H9 (cell line): ENCODE measurements around the gene MECP2. TPM values are rescaled to one million over a fixed set of nuclear protein-coding genes. Genes with fewer than 3 reads are reported as not detected.

Experiments used
- DNase-seq: peaks from one replicate; pipeline ENCODE4 v3.0.0-alpha.2; 2017
- H2AFZ ChIP-seq: one replicate; pipeline ENCODE4 v1.6.1; 2013; ENCODE audit warnings: mild to moderate bottlenecking, low read length, control low read depth, moderate library complexity
- H2AK5ac ChIP-seq: 2 replicates; pipeline ENCODE4 v1.6.1; 2013; ENCODE audit warnings: low read length, control low read depth, mixed read lengths; ENCODE audit not compliant: insufficient read length
- H2BK120ac ChIP-seq: one replicate; pipeline ENCODE4 v1.6.1; 2013; ENCODE audit warnings: low read depth, mild to moderate bottlenecking, low read length, control low read depth, inconsistent platforms; ENCODE audit not compliant: poor library complexity, severe bottlenecking
- H2BK12ac ChIP-seq: 2 replicates; pipeline ENCODE4 v1.6.1; 2013; ENCODE audit warnings: low read length, control low read depth, mixed read lengths, low read depth; ENCODE audit not compliant: insufficient read length
- H2BK15ac ChIP-seq: 2 replicates; pipeline ENCODE4 v1.6.1; 2013; ENCODE audit warnings: low read depth, low read length, control low read depth
- H2BK20ac ChIP-seq: one replicate; pipeline ENCODE4 v1.6.1; 2013; ENCODE audit warnings: low read depth, mild to moderate bottlenecking, low read length, control low read depth, inconsistent platforms; ENCODE audit not compliant: poor library complexity, severe bottlenecking
- H2BK5ac ChIP-seq: 2 replicates; pipeline ENCODE4 v1.6.1; 2013; ENCODE audit warnings: low read length, control low read depth, mixed read lengths; ENCODE audit not compliant: insufficient read length
- H3K14ac ChIP-seq: 2 replicates; pipeline ENCODE4 v1.6.1; 2013; ENCODE audit warnings: low read length, control low read depth; ENCODE audit not compliant: insufficient read depth
- H3K18ac ChIP-seq: 2 replicates; pipeline ENCODE4 v1.6.1; 2013; ENCODE audit warnings: low read depth, mild to moderate bottlenecking, mixed read lengths, low read length, control low read depth; ENCODE audit not compliant: insufficient read length
- H3K23ac ChIP-seq: 2 replicates; pipeline ENCODE4 v1.6.1; 2013; ENCODE audit warnings: low read length, control low read depth, mixed read lengths, low read depth; ENCODE audit not compliant: insufficient read length
- H3K23me2 ChIP-seq: 2 replicates; pipeline ENCODE4 v1.6.1; 2013; ENCODE audit warnings: low read depth, mild to moderate bottlenecking, mixed read lengths, low read length, control low read depth; ENCODE audit not compliant: insufficient read length, poor library complexity, severe bottlenecking
- H3K27ac ChIP-seq: 2 replicates; pipeline ENCODE4 v1.5.1; 2013; ENCODE audit warnings: low read length, control low read depth, mixed read lengths, low read depth; ENCODE audit not compliant: insufficient read length
- H3K27me3 ChIP-seq: 2 replicates; pipeline ENCODE4 v1.6.1; 2013; ENCODE audit warnings: low read length, control low read depth, inconsistent platforms; ENCODE audit not compliant: insufficient read depth
- H3K4ac ChIP-seq: 2 replicates; pipeline ENCODE4 v1.6.1; 2013; ENCODE audit warnings: low read depth, mild to moderate bottlenecking, control low read depth, inconsistent platforms, low read length, moderate library complexity
- H3K4me1 ChIP-seq: 2 replicates; pipeline ENCODE4 v1.6.1; 2013; ENCODE audit warnings: low read length, control low read depth, inconsistent platforms; ENCODE audit not compliant: insufficient read depth
- H3K4me2 ChIP-seq: 2 replicates; pipeline ENCODE4 v1.6.1; 2013; ENCODE audit warnings: low read length, control low read depth, mixed read lengths; ENCODE audit not compliant: insufficient read length, insufficient read depth
- H3K56ac ChIP-seq: 2 replicates; pipeline ENCODE4 v1.6.1; 2013; ENCODE audit warnings: low read depth, mild to moderate bottlenecking, mixed read lengths, low read length, control low read depth; ENCODE audit not compliant: insufficient read length
- H3K79me1 ChIP-seq: 2 replicates; pipeline ENCODE4 v1.6.1; 2013; ENCODE audit warnings: low read depth, mild to moderate bottlenecking, moderate library complexity, low read length, control low read depth, inconsistent platforms; ENCODE audit not compliant: insufficient read depth, poor library complexity, severe bottlenecking
- H3K79me2 ChIP-seq: 2 replicates; pipeline ENCODE4 v1.6.1; 2013; ENCODE audit warnings: low read length, control low read depth, inconsistent platforms; ENCODE audit not compliant: insufficient read depth
- H3K9ac ChIP-seq: 2 replicates; pipeline ENCODE4 v1.6.1; 2013; ENCODE audit warnings: low read length, control low read depth, mixed read lengths; ENCODE audit not compliant: insufficient read length; ENCODE audit errors: extremely low read depth
- H3K9me3 ChIP-seq: one replicate; pipeline ENCODE4 v1.6.1; 2013; ENCODE audit warnings: low read depth, low read length, inconsistent platforms; ENCODE audit not compliant: control insufficient read depth
- H3T11ph ChIP-seq: one replicate; pipeline ENCODE4 v1.6.1; 2013; ENCODE audit warnings: mild to moderate bottlenecking, low read length, control low read depth, inconsistent platforms
- H4K20me1 ChIP-seq: one replicate; pipeline ENCODE4 v1.6.1; 2013; ENCODE audit not compliant: control insufficient read depth, insufficient read length, insufficient read depth
- H4K5ac ChIP-seq: 2 replicates; pipeline ENCODE4 v1.6.1; 2013; ENCODE audit warnings: low read depth, mild to moderate bottlenecking, mixed read lengths, low read length, control low read depth; ENCODE audit not compliant: insufficient read length
- H4K8ac ChIP-seq: replicated peaks from 2 replicates; pipeline ENCODE4 v1.6.1; 2013; ENCODE audit warnings: low read length, control low read depth, mixed read lengths, low read depth; ENCODE audit not compliant: insufficient read length
- H4K91ac ChIP-seq: 2 replicates; pipeline ENCODE4 v1.6.1; 2013; ENCODE audit warnings: low read depth, mild to moderate bottlenecking, moderate library complexity, mixed read lengths, low read length, control low read depth; ENCODE audit not compliant: insufficient read length
- H3K27ac Mint-ChIP-seq, 3 experiments: 2 replicates in 2 of 3; 3 replicates in 1 of 3; pipeline ENCODE4 v1.8.0; 2020 to 2021; ENCODE audit warnings: mixed read lengths in 3 of 3, mild to moderate bottlenecking in 1 of 3, moderate library complexity in 1 of 3
- H3K27me3 Mint-ChIP-seq: 2 replicates; pipeline ENCODE4 v1.8.0; 2021; ENCODE audit warnings: low read depth, mild to moderate bottlenecking, moderate library complexity, mixed read lengths
- H3K36me3 Mint-ChIP-seq, 3 experiments: 2 replicates in 2 of 3; 3 replicates in 1 of 3; pipeline ENCODE4 v1.8.0; 2020 to 2021; ENCODE audit warnings: low read depth in 3 of 3, mixed read lengths in 3 of 3; ENCODE audit not compliant: insufficient read depth in 1 of 3
- H3K4me1 Mint-ChIP-seq, 2 experiments: 2 replicates each; pipeline ENCODE4 v1.8.0; 2020; ENCODE audit warnings: mixed read lengths in 2 of 2
- H3K4me3 Mint-ChIP-seq, 2 experiments: 2 replicates in 1 of 2; 3 replicates in 1 of 2; pipeline ENCODE4 v1.8.0; 2020 to 2021; ENCODE audit warnings: mild to moderate bottlenecking in 2 of 2, mixed read lengths in 2 of 2, moderate library complexity in 1 of 2
- H3K9me3 Mint-ChIP-seq, 2 experiments: 2 replicates in 1 of 2; 3 replicates in 1 of 2; pipeline ENCODE4 v1.8.0; 2020; ENCODE audit warnings: mild to moderate bottlenecking in 2 of 2, mixed read lengths in 2 of 2, moderate library complexity in 1 of 2
- CTCF ChIP-seq: fragments of 200-600 bp; sonication (generic); conservative IDR thresholded peaks from 3 replicates; pipeline ENCODE4 v1.8.0; 2021; ENCODE audit warnings: antibody characterized with exemption, mild to moderate bottlenecking
- WGBS: extraction: QIAGEN DNeasy Blood & Tissue Kit; methylation state at CpG from one replicate; pipeline ENCODE4 v1.1.7; 2013; ENCODE audit warnings: missing lambda C conversion rate, low lambda C conversion rate, mixed read lengths; ENCODE audit not compliant: insufficient read length; ENCODE audit errors: extremely low coverage; 5-methylcytosine and 5-hydroxymethylcytosine counted together
- total RNA-seq: library from RNA; stranded (reverse); gene quantifications from 2 replicates; pipeline ENCODE4 v1.2.1, GENCODE V29; 2021

The MECP2 gene
- total RNA-seq, 1 experiment from 2014 or later: 32.2 TPM

DNA sequence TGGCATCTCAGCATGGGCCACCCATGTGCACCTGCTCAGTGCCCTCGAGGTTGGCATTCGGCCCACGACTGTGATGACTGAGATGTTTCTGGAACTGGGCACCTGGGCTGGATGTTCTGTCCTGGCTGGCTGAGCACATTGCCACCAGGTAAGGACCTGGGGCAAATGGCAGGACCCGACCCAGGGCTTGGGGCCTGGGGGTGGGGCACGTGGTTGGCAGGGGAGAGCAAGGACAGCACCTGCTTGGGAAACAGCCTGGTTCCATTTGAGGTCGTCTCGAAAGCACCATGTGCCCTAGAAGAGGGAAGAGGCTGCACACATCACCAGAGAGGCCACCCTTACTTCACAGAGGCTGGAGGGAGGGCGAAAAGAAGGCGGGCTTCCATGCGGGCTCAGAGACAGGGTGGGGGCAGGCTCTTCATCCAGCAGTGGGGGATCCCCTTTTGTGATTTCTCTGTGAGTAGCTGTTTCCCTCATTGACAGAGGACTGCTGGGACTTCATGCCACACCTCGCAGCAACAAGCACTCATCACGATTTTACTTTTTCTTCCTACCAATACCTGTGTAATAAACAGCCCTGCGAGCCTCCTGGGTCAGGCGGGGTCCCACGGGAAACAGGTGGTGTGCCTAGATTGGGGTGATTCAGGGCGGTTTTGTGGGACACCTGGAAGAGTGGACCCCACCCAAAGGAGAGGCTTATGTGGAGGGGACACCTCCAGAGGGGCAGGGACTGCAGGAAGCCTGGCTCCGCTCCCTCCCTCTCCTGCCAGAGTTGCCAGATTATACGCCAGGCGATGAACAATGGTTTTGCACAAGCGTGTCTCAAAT lies 113.0 kb downstream of the MECP2 start:
- no peak overlapping the region for H2AK5ac ChIP-seq
- H3K79me1 ChIP-seq: no peaks in the 10 kb centered on the region
- H2BK120ac ChIP-seq: no peak overlapping the region
- H3K27me3 ChIP-seq: no peaks in the 10 kb centered on the region
- no peak for TF ChIP-seq CTCF
- Mint-ChIP-seq H3K27ac (no peak overlapping the region; a peak in 1 of 7 replicates), H3K27me3 (peaks cover 2% of the 10 kb centered on the region), H3K9me3 (peaks cover 51 to 61% of the 10 kb centered on the region in 2 experiments), H3K36me3 (peaks cover 7 to 10% (median 8%) of the 10 kb centered on the region in 3 experiments; a peak in 6 of 7 replicates), H3K4me1 (peaks cover 0 to 10% of the 10 kb centered on the region in 2 experiments; a peak in 2 of 4 replicates), H3K4me3 (no peak overlapping the region)
- H3K4ac ChIP-seq: no peak overlapping the region
- H3K23me2 ChIP-seq: no peaks in the 10 kb centered on the region
- no peak overlapping the region for H3K18ac ChIP-seq
- H4K20me1 ChIP-seq: no peaks in the 10 kb centered on the region
- H3K23ac ChIP-seq: no peak overlapping the region
- no peak overlapping the region for H2BK15ac ChIP-seq
- peaks cover 20% of the 10 kb centered on the region for H3K9me3 ChIP-seq
- no peak overlapping the region for H3K9ac ChIP-seq
- no CpG with 5 or more reads among the region's 20 CpGs for WGBS
- H3K14ac ChIP-seq: no peak overlapping the region
- no peak for DNase-seq
- H4K5ac ChIP-seq: no peak overlapping the region
- H4K8ac ChIP-seq: no peak overlapping the region
- no peak overlapping the region for H3K27ac ChIP-seq
- no peak overlapping the region for H2AFZ ChIP-seq
- H2BK20ac ChIP-seq: no peak overlapping the region
- no peak overlapping the region for H3K4me2 ChIP-seq
- no peaks in the 10 kb centered on the region for H3K4me1 ChIP-seq
- H3K79me2 ChIP-seq: no peaks in the 10 kb centered on the region
- H2BK5ac ChIP-seq: no peak overlapping the region
- H2BK12ac ChIP-seq: no peak overlapping the region
- H3T11ph ChIP-seq: no peak overlapping the region
- H4K91ac ChIP-seq: no peak overlapping the region
- H3K56ac ChIP-seq: no peak overlapping the region
